Measurements from ENCODE around the gene WSCD2. TPM values are rescaled to one million over a fixed set of nuclear protein-coding genes. Genes with fewer than 3 reads are reported as not detected.

The WSCD2 gene
- total RNA-seq (2014; rRNA removed): not detected in 2 replicates
- polyA plus RNA-seq (2012): not detected

- DNase-seq (ENCODE audit: low read depth): peak; percentile 9
Observed at GRCh38 chr12:108129017-108129812, at the start of gene WSCD2. Gene WSCD2 (plus strand): TSS chr12:108129288. CDS start chr12:108195833, 66,545 bp downstream.

GRCh38 chr12:108079721-108080120 lies 49.4 kb upstream of the WSCD2 start:
- no peak for DNase-seq (ENCODE audit: low read depth)

GRCh38 chr12:108080363-108080762 lies 48.7 kb upstream of the WSCD2 start:
- no peak for DNase-seq (ENCODE audit: low read depth)

GRCh38 chr12:108082485-108082884 lies 46.6 kb upstream of the WSCD2 start:
- DNase-seq (ENCODE audit: low read depth): no peak

- no peak for DNase-seq (ENCODE audit: low read depth)
Observed at GRCh38 chr12:108087900-108088299, 41.2 kb upstream of the WSCD2 start.

- DNase-seq (ENCODE audit: low read depth): no peak
Observed at GRCh38 chr12:108090107-108090899, 38.8 kb upstream of the WSCD2 start.

- DNase-seq (ENCODE audit: low read depth): no peak
Observed at GRCh38 chr12:108090932-108091678, 38.0 kb upstream of the WSCD2 start.

- no peak for DNase-seq (ENCODE audit: low read depth)
Observed at GRCh38 chr12:108091679-108092051, 37.4 kb upstream of the WSCD2 start.

GRCh38 chr12:108093209-108093608 lies 35.9 kb upstream of the WSCD2 start:
- no peak for DNase-seq (ENCODE audit: low read depth)

GRCh38 chr12:108094056-108094649 lies 34.9 kb upstream of the WSCD2 start:
- DNase-seq (ENCODE audit: low read depth): no peak

- no peak for DNase-seq (ENCODE audit: low read depth)
Observed at GRCh38 chr12:108097160-108097911, 31.8 kb upstream of the WSCD2 start.

- DNase-seq (ENCODE audit: low read depth): no peak
Observed at GRCh38 chr12:108098374-108098773, 30.7 kb upstream of the WSCD2 start.

GRCh38 chr12:108099073-108099472 lies 30.0 kb upstream of the WSCD2 start:
- no peak for DNase-seq (ENCODE audit: low read depth)

GRCh38 chr12:108099778-108100489 lies 29.2 kb upstream of the WSCD2 start:
- DNase-seq (ENCODE audit: low read depth): no peak

- DNase-seq (ENCODE audit: low read depth): no peak
Observed at GRCh38 chr12:108101605-108102175, 27.4 kb upstream of the WSCD2 start.

GRCh38 chr12:108102363-108102762 lies 26.7 kb upstream of the WSCD2 start:
- DNase-seq (ENCODE audit: low read depth): no peak

GRCh38 chr12:108103087-108103486 lies 26.0 kb upstream of the WSCD2 start:
- DNase-seq (ENCODE audit: low read depth): no peak

GRCh38 chr12:108103517-108103916 lies 25.6 kb upstream of the WSCD2 start:
- DNase-seq (ENCODE audit: low read depth): no peak

- no peak for DNase-seq (ENCODE audit: low read depth)
Observed at GRCh38 chr12:108104657-108105056, 24.4 kb upstream of the WSCD2 start.

GRCh38 chr12:108106599-108106998 lies 22.5 kb upstream of the WSCD2 start:
- DNase-seq (ENCODE audit: low read depth): no peak
